ENCODE results near the gene TSPAN9. TPM values are rescaled to one million over a fixed set of nuclear protein-coding genes. Genes with fewer than 3 reads are reported as not detected.

TSPAN9 gene
- total RNA-seq, 1 donor from 2014 or later = 0.48 TPM

- Mint-ChIP-seq H3K27ac (no peak overlapping the region), H3K9me3 (no peaks in the 10 kb centered on the region), H3K4me1 (ENCODE audit: low read depth) (peaks cover 18% of the 10 kb centered on the region), H3K36me3 (ENCODE audit: low read depth) (no peaks in the 10 kb centered on the region), H3K27me3 (ENCODE audit: low read depth) (peaks cover 2% of the 10 kb centered on the region), H3K4me3 (ENCODE audit: low read depth) (no peak overlapping the region)
- DNase-seq (ENCODE audit: low spot score) = no peak
- intact Hi-C loops (cut with micrococcal nuclease) = no loop called here
Observed at GRCh38 chr12:3167636-3168035, 90.5 kb downstream of the TSPAN9 start.

DNA sequence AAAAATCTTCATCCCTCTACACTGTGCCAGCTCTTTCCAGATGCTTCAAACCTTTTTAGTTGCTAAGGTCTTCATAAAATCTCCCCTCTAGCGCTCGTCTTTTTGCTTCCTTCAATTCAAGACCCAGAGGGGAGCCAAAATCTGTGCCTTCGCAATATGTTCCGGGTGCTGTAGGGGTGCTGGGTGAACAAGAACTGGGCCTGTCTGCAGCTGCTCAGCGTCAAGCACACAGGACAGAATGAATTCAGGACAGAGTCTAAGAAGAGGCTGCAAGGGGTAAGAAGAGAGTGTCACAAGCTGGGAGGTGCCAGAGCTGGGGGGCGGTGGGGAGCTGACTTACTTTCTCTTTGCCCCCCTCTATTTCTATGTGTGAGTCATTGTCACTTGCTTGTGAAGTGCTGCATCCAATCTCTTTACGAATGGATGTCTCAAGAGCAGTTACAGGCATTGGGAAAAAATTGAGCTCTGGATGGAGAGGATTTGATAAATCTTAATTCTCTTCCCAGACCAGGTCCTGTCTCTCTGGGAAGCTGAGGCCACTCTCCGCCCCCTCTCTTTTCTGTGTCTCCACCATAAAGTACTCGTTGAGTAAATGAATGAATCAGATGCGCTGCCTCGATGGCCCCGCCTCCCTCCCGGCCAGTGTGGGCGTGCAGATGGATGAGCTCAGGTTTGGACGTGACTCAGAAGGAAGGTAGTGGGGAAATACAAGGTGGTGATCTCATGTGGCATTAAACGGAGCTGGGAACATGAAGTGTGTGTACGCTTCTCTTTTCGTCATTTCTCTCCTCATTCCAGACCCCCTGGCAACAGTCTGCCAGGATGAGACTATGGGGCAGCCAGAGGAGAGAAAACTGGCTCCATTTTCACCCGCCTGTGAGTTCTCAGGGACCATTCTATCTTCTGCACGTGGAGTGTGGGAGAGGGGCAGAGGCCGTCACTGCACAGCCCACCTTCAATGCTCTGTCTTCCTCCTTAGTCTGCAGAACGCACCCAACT, 91.3 kb downstream of the TSPAN9 start:
- intact Hi-C loops (cut with micrococcal nuclease) = no loop called here
- H3K4me3 Mint-ChIP-seq (ENCODE audit: low read depth) = no peak overlapping the region
- H3K27ac Mint-ChIP-seq = peak overlapping the region; percentile 43
- no peaks in the 10 kb centered on the region for H3K36me3 Mint-ChIP-seq (ENCODE audit: low read depth)
- H3K4me1 Mint-ChIP-seq (ENCODE audit: low read depth) = peaks cover 18% of the 10 kb centered on the region
- peaks cover 5% of the 10 kb centered on the region for H3K27me3 Mint-ChIP-seq (ENCODE audit: low read depth)
- H3K9me3 Mint-ChIP-seq = no peaks in the 10 kb centered on the region
- no peak for DNase-seq (ENCODE audit: low spot score)

DNA sequence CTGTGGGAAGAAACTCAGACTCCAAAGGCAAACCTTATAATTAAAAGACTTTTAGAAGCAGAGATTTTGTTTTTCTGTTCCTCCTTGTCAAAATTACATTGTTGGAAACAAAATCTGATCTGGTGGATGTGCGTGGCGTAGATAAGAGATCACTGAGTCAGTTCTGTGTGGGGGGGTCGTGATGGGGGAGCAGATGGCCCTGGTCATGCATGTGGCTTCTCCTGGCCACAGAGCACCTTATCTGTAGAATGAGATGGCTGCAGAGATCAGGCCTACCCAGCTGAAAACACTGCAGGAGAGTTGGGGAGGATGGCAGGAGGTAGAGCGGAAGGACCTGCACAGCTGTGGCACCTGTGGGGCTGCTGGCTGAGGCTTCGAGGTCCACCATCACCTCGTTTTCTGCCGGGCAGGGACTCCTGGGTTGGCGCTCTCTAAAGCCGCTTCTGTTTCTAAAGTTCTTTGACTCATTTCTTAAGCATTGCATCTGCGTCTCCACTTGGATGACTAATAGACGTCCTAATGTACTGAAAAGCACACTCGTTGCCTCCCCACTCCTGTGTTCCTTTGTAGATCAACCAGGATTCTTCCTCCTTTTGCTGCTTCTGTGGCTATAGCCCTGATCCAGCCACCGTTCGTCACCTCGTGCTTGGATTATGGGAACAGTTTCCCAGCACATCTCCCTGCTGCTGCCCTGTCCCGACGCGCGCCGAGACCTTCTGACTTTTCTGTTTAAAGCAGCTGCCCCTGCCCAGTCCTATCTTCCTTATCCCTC, 93.4 kb downstream of the TSPAN9 start:
- no peak for DNase-seq (ENCODE audit: low spot score)
- no peak overlapping the region for H3K4me3 Mint-ChIP-seq (ENCODE audit: low read depth)

GRCh38 chr12:3171195-3171591, 94.0 kb downstream of the TSPAN9 start:
- H3K4me1 Mint-ChIP-seq (ENCODE audit: low read depth) = peaks cover 18% of the 10 kb centered on the region
- H3K36me3 Mint-ChIP-seq (ENCODE audit: low read depth) = no peaks in the 10 kb centered on the region
- H3K9me3 Mint-ChIP-seq = no peaks in the 10 kb centered on the region
- no peak for DNase-seq (ENCODE audit: low spot score)
- no peak overlapping the region for H3K4me3 Mint-ChIP-seq (ENCODE audit: low read depth)
- no peak overlapping the region for H3K27ac Mint-ChIP-seq
- intact Hi-C loops (cut with micrococcal nuclease) = no loop called here
- H3K27me3 Mint-ChIP-seq (ENCODE audit: low read depth) = peaks cover 5% of the 10 kb centered on the region

More for the DNA sequence above, 93.4 kb downstream of the TSPAN9 start:
- intact Hi-C loops (cut with micrococcal nuclease) = no loop called here
- peaks cover 18% of the 10 kb centered on the region for H3K4me1 Mint-ChIP-seq (ENCODE audit: low read depth)
- no peak overlapping the region for H3K27ac Mint-ChIP-seq
- H3K9me3 Mint-ChIP-seq = no peaks in the 10 kb centered on the region
- H3K27me3 Mint-ChIP-seq (ENCODE audit: low read depth) = peaks cover 5% of the 10 kb centered on the region
- no peaks in the 10 kb centered on the region for H3K36me3 Mint-ChIP-seq (ENCODE audit: low read depth)

GRCh38 chr12:3172124-3173007, 95.2 kb downstream of the TSPAN9 start:
- peaks cover 18% of the 10 kb centered on the region for H3K4me1 Mint-ChIP-seq (ENCODE audit: low read depth)
- no peaks in the 10 kb centered on the region for H3K9me3 Mint-ChIP-seq
- H3K27ac Mint-ChIP-seq = no peak overlapping the region
- peaks cover 3% of the 10 kb centered on the region for H3K27me3 Mint-ChIP-seq (ENCODE audit: low read depth)
- H3K4me3 Mint-ChIP-seq (ENCODE audit: low read depth) = no peak overlapping the region
- H3K36me3 Mint-ChIP-seq (ENCODE audit: low read depth) = no peaks in the 10 kb centered on the region
- intact Hi-C loops (cut with micrococcal nuclease) = no loop called here
- DNase-seq (ENCODE audit: low spot score) = no peak

DNA sequence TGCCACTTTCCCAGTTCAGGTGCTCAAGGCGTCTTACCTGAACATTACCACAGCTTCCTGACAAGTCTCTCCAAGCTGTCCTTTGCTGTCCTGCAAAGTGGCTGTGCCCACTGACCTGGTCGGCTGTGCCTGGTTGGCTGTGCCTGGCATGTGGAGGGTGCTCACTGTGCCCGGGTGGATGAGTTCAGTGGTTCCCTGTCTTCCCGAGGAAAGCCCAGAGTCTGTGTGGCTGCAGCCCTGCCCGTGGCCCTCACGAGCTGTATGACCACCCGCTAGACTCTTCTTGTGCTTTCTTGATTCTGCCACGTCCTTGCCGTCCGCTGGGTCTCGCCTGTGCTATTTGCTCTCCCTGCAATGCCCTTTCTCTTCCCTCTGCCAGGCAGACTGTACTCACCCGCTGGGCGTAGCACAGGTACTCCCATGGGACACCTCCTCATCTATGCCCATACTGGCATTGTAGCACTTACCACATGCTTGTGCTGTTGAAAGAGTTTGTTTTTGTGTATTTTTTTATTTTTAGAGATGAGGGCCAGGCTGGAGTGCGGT, 95.9 kb downstream of the TSPAN9 start:
- Mint-ChIP-seq H3K36me3 (ENCODE audit: low read depth) (no peaks in the 10 kb centered on the region), H3K4me3 (ENCODE audit: low read depth) (no peak overlapping the region), H3K4me1 (ENCODE audit: low read depth) (peaks cover 18% of the 10 kb centered on the region), H3K27me3 (ENCODE audit: low read depth) (peaks cover 4% of the 10 kb centered on the region), H3K27ac (no peak overlapping the region), H3K9me3 (no peaks in the 10 kb centered on the region)
- intact Hi-C loops (cut with micrococcal nuclease) = no loop called here
- no peak for DNase-seq (ENCODE audit: low spot score)

- Mint-ChIP-seq H3K4me3 (ENCODE audit: low read depth) (no peak overlapping the region), H3K27ac (no peak overlapping the region), H3K27me3 (ENCODE audit: low read depth) (peaks cover 9% of the 10 kb centered on the region), H3K4me1 (ENCODE audit: low read depth) (peaks cover 13% of the 10 kb centered on the region), H3K9me3 (no peaks in the 10 kb centered on the region), H3K36me3 (ENCODE audit: low read depth) (no peaks in the 10 kb centered on the region)
- intact Hi-C loops (cut with micrococcal nuclease) = no loop called here
- DNase-seq (ENCODE audit: low spot score) = no peak
Observed at GRCh38 chr12:3173912-3174311, 96.7 kb downstream of the TSPAN9 start.

DNA sequence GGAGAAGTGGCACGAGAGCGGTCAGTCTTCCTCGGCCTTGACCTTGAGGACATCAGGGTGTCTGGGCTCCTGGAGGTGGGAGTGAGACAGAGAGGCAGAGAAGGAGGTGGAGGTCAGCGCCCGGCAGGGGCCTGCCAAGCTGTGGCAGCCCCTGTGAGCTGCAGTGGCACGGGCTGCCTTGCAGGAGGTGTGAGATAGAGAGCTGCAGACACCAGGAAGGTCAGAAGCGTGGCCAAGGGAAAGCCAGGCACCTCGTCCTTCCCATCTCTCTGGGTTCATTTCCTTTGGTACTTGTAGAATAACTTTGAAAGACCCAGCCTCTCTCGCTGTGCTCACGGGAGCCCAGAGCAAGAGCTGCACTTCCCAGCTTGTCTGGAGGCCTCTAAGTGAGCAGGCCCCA, 98.1 kb downstream of the TSPAN9 start:
- DNase-seq (ENCODE audit: low spot score) = no peak
- no peaks in the 10 kb centered on the region for H3K9me3 Mint-ChIP-seq
- H3K4me1 Mint-ChIP-seq (ENCODE audit: low read depth) = peaks cover 6% of the 10 kb centered on the region
- intact Hi-C loops (cut with micrococcal nuclease) = no loop called here
- no peak overlapping the region for H3K4me3 Mint-ChIP-seq (ENCODE audit: low read depth)
- no peak overlapping the region for H3K27ac Mint-ChIP-seq
- H3K36me3 Mint-ChIP-seq (ENCODE audit: low read depth) = no peaks in the 10 kb centered on the region
- peaks cover 14% of the 10 kb centered on the region for H3K27me3 Mint-ChIP-seq (ENCODE audit: low read depth)

DNA sequence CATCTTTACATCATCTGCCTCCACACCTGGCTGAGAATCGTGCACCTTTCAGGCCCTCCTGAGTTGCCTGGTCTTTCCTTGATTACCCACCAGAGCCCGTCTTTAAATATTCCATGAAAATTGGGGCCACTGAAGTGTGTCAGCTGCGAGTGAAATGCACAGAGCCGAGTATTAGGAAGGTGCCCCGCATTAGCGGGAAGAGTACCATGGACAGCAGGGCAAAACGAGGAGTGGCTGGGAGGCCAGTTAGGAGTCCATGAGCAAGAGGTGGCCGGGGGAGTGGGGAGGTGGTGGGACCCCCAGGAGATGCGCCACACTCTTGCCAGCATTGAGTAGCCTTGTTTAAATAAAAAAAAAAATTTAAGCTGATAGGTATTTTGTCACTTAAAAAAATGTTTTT, 99.6 kb downstream of the TSPAN9 start:
- H3K9me3 Mint-ChIP-seq = no peaks in the 10 kb centered on the region

GRCh38 chr12:3177778-3178425, 100.7 kb downstream of the TSPAN9 start:
- no peak for DNase-seq (ENCODE audit: low spot score)
- peaks cover 1% of the 10 kb centered on the region for H3K4me1 Mint-ChIP-seq (ENCODE audit: low read depth)
- H3K4me3 Mint-ChIP-seq (ENCODE audit: low read depth) = no peak overlapping the region
- no peak overlapping the region for H3K27ac Mint-ChIP-seq
- H3K36me3 Mint-ChIP-seq (ENCODE audit: low read depth) = no peaks in the 10 kb centered on the region
- intact Hi-C loops (cut with micrococcal nuclease) = no loop called here
- H3K27me3 Mint-ChIP-seq (ENCODE audit: low read depth) = peaks cover 18% of the 10 kb centered on the region
- H3K9me3 Mint-ChIP-seq = no peaks in the 10 kb centered on the region

More for the DNA sequence above, 99.6 kb downstream of the TSPAN9 start:
- H3K27me3 Mint-ChIP-seq (ENCODE audit: low read depth) = peaks cover 14% of the 10 kb centered on the region
- no peak for DNase-seq (ENCODE audit: low spot score)
- H3K27ac Mint-ChIP-seq = no peak overlapping the region
- peaks cover 1% of the 10 kb centered on the region for H3K4me1 Mint-ChIP-seq (ENCODE audit: low read depth)
- no peaks in the 10 kb centered on the region for H3K36me3 Mint-ChIP-seq (ENCODE audit: low read depth)
- no peak overlapping the region for H3K4me3 Mint-ChIP-seq (ENCODE audit: low read depth)
- intact Hi-C loops (cut with micrococcal nuclease) = no loop called here

DNA sequence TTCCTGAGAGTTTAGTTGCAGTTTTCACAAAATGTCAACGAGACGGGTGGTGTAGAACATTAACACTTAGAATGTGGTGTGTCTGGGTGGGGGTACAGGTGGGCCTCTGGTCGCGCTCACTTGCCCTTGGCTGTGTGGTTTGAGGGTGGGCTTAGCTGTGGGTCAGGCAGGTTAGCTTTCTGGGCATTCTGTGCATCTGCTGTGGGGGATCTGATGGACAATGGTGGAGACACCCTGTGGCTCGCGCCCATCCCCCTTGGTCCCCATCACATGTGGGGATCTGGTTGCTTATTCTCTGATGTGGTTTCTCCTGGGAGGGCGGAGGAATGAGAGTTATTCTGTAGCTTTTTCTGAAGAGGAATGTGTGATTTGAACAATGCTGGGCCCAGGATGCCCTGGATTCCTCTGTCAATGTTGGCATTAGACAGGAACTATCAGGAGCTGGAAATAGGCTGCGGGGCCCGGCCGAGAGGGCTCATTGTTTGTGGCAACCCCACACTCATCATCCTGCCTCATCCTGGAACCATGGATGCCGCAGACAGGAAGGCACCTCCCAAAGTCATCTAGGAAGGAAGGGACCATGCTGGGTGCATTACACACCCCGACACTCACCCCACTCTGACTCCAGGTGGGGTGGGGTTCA, 101.6 kb downstream of the TSPAN9 start:
- Mint-ChIP-seq H3K4me3 (ENCODE audit: low read depth) (no peak overlapping the region), H3K36me3 (ENCODE audit: low read depth) (no peaks in the 10 kb centered on the region), H3K9me3 (no peaks in the 10 kb centered on the region), H3K27ac (no peak overlapping the region), H3K27me3 (ENCODE audit: low read depth) (peaks cover 15% of the 10 kb centered on the region), H3K4me1 (ENCODE audit: low read depth) (peaks cover 1% of the 10 kb centered on the region)
- DNase-seq (ENCODE audit: low spot score) = no peak
- intact Hi-C loops (cut with micrococcal nuclease) = no loop called here
